Measurements from ENCODE around the gene LGALS1.
A peak's percentile ranks its signal among the peaks of the same experiment; 100 is the strongest.

LGALS1 gene

DNA sequence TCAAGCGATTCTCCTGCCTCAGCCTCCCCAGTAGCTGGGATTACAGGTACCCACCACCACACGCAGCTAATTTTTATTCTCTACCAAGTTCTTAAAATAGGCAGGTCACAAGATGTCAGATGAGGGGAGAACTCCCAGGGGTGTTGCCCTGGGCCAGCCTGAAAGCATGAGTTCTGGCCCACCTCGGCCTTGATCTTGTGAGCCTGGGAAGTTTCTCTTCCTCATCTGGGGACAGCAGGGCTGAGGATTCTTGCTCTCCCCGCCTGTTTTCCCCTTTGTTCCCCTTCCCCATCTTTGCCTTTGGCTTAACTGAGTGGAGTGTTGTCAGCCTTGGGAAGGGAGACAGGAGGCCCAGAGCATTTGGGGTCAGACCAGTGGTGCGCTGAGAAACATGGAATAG, 13.4 kb upstream of the LGALS1 start:
- DNase-seq (ENCODE audit: low spot score): no peak

DNA sequence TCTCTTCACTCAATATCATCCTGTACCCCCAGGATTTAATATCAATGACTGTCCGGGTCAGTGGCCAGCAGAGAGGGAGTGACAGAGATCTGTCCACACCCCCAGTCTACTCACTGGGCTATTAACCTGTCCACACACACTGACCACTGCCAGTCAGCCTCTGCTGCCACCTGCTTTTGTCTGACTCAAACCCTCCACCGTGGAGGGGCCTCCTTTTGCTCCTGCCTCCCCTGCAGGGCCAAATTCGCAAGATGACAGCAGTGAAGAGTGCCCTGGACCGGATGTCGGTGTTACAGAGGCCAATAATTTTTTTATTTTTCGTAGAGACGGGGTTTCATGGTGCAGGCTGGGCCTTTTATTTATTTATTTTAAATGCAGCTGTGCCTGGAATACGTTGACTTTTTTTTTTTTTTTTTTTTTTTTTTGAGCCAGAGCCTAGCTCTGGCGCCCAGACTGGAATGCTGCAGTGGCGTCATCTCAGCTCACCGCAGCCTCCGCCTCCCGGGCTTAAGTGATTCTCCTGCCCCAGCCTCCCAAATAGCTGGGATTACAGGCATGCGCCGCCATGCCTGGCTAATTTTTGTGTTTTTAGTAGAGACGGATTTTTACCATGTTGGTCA, 11.8 kb upstream of the LGALS1 start:
- DNase-seq (ENCODE audit: low spot score): no peak

- DNase-seq (ENCODE audit: low spot score): no peak
These were observed 11.0 kb upstream of the LGALS1 start for GRCh38 chr22:37664249-37665101.

- DNase-seq (ENCODE audit: low spot score): no peak
These were observed 9.9 kb upstream of the LGALS1 start for GRCh38 chr22:37665487-37665886.

DNA sequence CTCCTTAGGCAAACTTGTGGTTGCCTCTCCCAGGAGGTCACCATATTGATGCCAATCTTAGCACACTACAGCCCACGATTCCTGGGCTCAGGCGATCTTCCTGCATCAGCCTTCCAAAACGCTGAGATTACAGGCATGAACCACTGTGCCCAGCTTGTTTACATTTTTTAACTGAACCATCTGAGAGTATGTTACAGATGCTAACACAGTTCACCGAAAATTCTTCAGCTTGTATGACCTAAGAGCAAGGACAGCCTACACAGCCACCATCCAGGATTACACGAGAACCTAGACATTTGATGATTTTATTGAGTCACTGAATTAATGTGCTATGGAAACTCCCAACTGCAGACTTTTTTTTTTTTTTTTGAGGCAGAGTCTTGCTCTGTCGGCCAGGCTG, 5.8 kb upstream of the LGALS1 start:
- no peak for DNase-seq (ENCODE audit: low spot score)

DNA sequence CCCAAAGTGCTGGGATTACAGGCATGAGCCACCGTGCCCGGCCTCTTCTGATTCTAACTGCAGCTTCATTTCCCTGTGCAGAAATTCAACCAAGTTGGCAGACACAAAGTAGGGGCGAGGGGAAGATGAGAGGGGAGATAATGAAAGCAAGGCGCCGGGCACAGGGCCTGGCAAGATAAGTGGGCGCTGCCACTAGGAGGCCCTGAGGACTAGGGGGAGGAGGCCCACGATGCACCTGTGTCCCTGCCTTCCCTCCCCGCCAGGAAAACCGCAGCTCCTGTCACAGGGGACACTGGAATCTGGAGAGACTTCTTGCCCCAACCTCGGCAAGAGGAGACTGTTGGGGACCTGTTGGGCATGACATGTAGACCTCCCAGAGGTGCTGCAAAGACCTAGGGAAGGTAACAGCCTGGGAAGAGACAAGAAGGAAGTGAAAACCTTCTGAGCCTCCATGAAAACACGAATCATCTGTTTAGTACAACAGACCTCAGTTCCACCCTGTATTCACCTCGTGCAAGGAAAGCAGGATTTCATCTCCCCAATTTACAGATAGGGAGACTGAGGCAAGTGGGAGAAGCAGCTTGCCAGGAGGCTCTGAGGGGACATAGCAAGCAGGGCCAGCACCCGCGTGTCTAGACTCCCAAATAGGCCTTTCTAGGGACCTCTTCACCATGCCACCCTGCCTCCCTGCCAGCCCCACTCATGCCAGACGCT, 3.1 kb upstream of the LGALS1 start:
- DNase-seq (ENCODE audit: low spot score): no peak

GRCh38 chr22:37672920-37673455, 2.4 kb upstream of the LGALS1 start:
- DNase-seq (ENCODE audit: low spot score): no peak

- no peak for DNase-seq (ENCODE audit: low spot score)
These were observed 1.2 kb upstream of the LGALS1 start for GRCh38 chr22:37674248-37674647.

DNA sequence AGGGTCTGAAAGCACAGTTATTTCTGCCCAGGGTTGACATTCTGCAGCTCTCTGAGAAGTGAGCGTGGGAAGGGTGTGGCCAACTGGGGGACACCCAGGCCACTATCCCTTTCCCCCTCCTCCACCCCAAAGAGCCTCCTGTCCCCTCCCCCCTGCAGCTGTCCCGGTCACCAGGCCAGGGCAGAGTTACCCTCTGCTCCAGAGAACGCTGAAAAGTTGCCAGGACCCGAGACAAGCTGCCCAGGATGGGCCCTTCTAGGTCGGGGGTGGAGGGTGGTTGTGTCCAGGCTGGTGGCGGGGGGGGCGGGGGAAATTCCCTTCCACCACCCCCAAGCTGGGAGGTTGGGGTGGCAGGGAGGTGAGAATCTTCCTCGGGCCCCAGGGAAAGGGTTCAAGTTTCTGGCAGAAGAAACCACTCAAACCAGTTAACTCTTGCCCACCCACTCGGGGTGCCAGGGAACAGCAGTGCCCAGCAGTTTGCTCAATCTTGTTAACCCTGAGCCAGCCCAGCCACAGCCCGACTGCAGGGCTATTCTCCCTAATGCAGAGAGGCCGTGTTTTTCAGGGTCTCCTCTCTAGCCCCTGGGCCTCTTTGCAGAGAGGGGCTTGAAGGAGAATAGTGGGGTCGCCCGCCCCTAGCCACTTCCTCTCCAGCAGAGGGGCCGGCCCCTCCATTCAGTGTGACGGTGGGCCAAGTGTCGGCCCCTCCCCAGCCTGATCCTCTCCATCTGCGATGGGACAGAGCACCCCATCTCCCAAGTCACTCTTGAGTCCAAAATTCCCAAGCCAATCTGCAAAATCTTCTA, 697 bp downstream of the LGALS1 start:
- no peak for DNase-seq (ENCODE audit: low spot score)

- peak; percentile 82 for DNase-seq (ENCODE audit: low spot score)
These were observed 1.5 kb downstream of the LGALS1 start for GRCh38 chr22:37676736-37677492.

- DNase-seq (ENCODE audit: low spot score): no peak
These were observed 2.1 kb downstream of the LGALS1 start for GRCh38 chr22:37677493-37677974.

- no peak for DNase-seq (ENCODE audit: low spot score)
These were observed 2.9 kb downstream of the LGALS1 start for GRCh38 chr22:37678372-37678771.

DNA sequence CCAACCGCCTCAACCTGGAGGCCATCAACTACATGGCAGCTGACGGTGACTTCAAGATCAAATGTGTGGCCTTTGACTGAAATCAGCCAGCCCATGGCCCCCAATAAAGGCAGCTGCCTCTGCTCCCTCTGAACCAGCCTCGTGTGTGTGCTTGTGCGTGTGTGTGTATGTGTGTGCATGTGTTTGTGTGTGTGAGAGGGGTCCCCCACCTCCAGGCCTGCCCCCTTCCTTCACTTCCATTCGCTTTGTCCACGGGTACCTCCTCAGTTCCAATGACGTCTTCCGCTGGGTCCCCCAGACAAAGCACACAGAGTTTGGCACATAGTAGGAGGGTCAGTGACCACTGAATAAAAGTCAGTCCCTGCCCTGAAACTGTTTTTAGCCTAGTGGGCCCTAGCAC, 4.2 kb downstream of the LGALS1 start:
- no peak for DNase-seq (ENCODE audit: low spot score)

GRCh38 chr22:37680191-37680851, 4.9 kb downstream of the LGALS1 start:
- DNase-seq (ENCODE audit: low spot score): no peak

DNA sequence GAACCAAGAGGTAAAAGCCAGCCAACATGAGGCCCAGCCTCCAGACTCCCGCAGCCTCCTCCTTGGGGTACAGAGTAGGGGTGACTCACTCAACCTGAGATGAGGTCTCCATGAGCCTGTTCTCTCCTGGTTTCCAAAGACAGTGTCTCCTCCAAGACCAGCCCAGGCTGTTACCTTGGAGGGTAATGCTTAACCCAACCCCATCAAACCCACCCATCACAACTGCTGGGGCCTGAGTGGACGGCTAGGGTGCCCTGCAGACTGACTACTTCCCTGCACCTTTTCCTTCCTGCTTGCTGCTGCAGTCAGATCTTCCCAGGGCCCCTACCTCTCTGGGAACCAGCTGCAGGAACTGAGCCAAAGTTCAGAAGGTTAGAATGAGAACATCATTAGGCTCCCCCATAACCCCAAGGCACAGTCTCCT, 5.6 kb downstream of the LGALS1 start:
- DNase-seq (ENCODE audit: low spot score): no peak

DNA sequence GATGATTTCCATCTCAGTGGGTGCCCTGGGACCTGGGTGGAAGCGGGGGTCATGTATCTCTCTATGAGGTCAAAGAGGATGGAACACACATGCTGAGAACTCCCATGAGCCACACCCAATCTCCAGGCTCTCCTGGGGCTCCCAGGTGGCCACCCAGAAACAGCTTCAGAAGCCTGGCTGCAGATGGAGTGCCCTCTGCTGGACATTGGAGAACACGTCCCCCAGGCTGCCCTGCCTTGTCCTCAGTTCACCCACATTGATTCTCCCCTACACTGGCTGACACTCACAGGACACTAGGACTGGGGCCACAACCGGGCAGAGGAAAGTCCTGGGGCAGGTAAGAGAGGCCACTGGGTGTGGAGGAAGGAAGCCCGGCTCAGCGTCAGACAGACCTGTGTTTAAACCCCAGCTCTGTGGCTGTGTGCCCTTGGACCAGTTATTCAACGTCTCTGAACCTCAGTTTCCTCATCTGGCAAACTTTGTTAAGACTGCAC, 6.2 kb downstream of the LGALS1 start:
- peak; percentile 87 for DNase-seq (ENCODE audit: low spot score)

GRCh38 chr22:37684803-37685615, 9.6 kb downstream of the LGALS1 start:
- DNase-seq (ENCODE audit: low spot score): no peak

DNA sequence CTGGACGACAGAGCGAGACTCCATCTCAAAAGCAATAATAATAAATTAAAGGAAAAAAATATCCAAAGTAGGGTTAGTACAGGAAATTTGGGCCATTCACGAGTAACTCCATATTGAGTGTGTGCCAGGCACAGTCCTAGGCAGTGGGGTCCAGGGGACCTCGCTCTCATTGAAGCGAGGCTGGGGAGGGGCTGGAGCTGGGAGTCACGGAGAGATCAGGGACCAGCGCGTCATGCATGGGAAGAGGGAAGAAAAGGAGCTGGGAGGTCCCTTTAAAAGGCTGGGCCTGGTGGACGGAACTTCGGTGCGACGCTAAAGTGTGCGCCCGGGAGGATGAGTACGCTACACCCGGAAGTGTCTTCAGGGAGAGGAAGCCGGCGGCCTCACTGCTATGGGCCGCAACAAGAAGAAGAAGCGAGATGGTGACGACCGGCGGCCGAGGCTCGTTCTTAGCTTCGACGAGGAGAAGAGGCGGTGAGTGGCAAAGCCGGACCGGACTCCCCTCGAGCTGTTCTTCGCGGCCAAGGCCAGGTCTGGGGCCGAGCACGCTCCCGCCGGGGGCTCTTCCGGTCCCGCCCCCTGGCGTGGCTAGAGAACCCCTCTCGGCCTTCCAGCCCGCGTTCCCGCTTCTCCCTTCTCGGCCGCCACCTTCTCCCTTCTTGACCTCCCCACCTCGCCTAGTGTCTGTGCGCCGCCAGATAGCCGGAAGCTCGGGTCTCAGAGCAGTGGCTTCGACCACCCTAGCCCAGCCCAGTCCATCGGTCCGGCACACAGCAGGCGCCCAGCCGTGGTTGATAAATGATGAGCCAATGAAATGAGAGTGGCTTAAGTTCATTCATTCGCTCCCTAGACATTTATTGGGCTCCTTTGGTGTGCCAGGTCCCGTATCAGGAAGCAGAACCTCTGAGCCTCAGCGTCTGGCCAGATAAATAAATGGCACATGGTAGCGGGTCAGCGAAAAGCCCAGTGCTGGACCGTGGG, 10.9 kb downstream of the LGALS1 start, which contains the start of gene NOL12:
Gene NOL12, plus strand, starts transcription at position 342 of the 981 bp plus-strand sequence. Its CDS starts 50 bp downstream, at position 392.
- DNase-seq (ENCODE audit: low spot score): peak; percentile 84

Measured in HuH-7 (cell line).